Measurements from ENCODE around the gene RCOR2.

GRCh38 chr11:63933459-63933858 lies 16.5 kb upstream of the RCOR2 start:
- no peak for TF ChIP-seq ZNF558 (CRISPR knock-in tag; IDR thresholded peaks at IDR 0.05; ENCODE audit: borderline replicate concordance)
- TF ChIP-seq BRD4 (CRISPR knock-in tag; IDR thresholded peaks at IDR 0.05) = no peak
- no peak for TF ChIP-seq MBNL3 (CRISPR knock-in tag; conservative IDR thresholded peaks at IDR 0.05)
- no peak for TF ChIP-seq EP300 (IDR thresholded peaks at IDR 0.05; ENCODE audit: low read depth in 2 of 2, low read length in 2 of 2)
- no peak for TF ChIP-seq EP300 (CRISPR knock-in tag; IDR thresholded peaks at IDR 0.05; ENCODE audit: borderline replicate concordance)
- no peak for TF ChIP-seq ZNF451 (CRISPR knock-in tag; IDR thresholded peaks at IDR 0.05)
- no peak for TF ChIP-seq PREB (CRISPR knock-in tag; IDR thresholded peaks at IDR 0.05)
- no peak for TF ChIP-seq JARID2 (CRISPR knock-in tag; IDR thresholded peaks at IDR 0.05; ENCODE audit: insufficient replicate concordance)
- no peak for TF ChIP-seq EZH2 (conservative IDR thresholded peaks at IDR 0.05; ENCODE audit: low read depth, low read length)

All from HepG2 (cell line).